ENCODE data around the gene GP1BB.

The GP1BB gene

GRCh38 chr22:19688301-19689290 lies 34.7 kb upstream of the GP1BB start:
- no peak for DNase-seq (ENCODE audit: low read depth)
- no peak overlapping the region for H3K4me3 ChIP-seq (ENCODE audit: low read depth, low read length)

GRCh38 chr22:19689408-19689807 lies 33.9 kb upstream of the GP1BB start:
- TF ChIP-seq, protein P1, sequence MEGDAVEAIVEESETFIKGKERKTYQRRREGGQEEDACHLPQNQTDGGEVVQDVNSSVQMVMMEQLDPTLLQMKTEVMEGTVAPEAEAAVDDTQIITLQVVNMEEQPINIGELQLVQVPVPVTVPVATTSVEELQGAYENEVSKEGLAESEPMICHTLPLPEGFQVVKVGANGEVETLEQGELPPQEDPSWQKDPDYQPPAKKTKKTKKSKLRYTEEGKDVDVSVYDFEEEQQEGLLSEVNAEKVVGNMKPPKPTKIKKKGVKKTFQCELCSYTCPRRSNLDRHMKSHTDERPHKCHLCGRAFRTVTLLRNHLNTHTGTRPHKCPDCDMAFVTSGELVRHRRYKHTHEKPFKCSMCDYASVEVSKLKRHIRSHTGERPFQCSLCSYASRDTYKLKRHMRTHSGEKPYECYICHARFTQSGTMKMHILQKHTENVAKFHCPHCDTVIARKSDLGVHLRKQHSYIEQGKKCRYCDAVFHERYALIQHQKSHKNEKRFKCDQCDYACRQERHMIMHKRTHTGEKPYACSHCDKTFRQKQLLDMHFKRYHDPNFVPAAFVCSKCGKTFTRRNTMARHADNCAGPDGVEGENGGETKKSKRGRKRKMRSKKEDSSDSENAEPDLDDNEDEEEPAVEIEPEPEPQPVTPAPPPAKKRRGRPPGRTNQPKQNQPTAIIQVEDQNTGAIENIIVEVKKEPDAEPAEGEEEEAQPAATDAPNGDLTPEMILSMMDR (IDR thresholded peaks at IDR 0.05; ENCODE audit: insufficient read depth, low read depth, low read length, missing control alignments), result no peak

More at GRCh38 chr22:19688301-19689290, 34.7 kb upstream of the GP1BB start:
- TF ChIP-seq, protein P1 (IDR thresholded peaks at IDR 0.05; ENCODE audit: insufficient read depth, low read depth, low read length, missing control alignments), result no peak

DNA sequence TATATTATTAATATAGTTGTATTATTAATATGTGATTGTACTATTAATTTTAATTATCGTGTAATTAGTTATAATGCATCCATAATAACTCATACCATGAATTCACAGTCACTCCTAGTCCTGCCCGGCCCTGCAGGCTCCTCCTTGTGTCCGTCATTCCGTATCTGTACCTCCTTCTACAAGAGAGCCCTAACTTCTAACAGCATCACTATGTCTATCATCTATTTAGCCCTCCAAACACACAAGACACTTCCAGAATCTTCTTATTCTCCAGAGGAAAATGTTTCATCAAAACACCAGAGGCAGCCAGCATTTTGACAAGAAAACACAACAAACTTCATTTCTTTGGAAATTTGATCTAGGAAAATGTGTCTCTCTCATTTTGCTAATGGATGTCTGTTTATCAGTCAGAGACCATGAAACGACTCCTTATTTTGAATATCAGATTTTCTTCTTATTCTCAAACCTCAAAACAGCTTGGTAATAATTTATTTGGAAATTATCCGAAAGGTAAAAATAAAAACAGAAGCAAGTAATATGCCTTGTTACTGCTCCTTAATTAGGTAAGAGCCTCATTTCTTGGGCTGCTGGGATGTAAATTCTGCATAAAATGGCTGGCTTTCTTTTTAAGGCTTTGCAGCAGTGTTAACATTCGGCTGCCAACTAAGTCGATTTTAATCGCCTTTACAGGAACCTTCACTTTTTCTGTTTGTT lies 32.2 kb upstream of the GP1BB start:
- DNase-seq (ENCODE audit: low read depth), result no peak
- H3K4me3 ChIP-seq (ENCODE audit: low read depth, low read length), result no peak overlapping the region
- TF ChIP-seq, protein P1 (IDR thresholded peaks at IDR 0.05; ENCODE audit: insufficient read depth, low read depth, low read length, missing control alignments), result no peak

More at GRCh38 chr22:19689408-19689807, 33.9 kb upstream of the GP1BB start:
- H3K4me3 ChIP-seq (ENCODE audit: low read depth, low read length), result no peak overlapping the region
- DNase-seq (ENCODE audit: low read depth), result no peak

- no peak for DNase-seq (ENCODE audit: low read depth)
- no peak overlapping the region for H3K4me3 ChIP-seq (ENCODE audit: low read depth, low read length)
- TF ChIP-seq, protein P1 (IDR thresholded peaks at IDR 0.05; ENCODE audit: insufficient read depth, low read depth, low read length, missing control alignments), result no peak
Measured at GRCh38 chr22:19691721-19692341, 31.5 kb upstream of the GP1BB start.

GRCh38 chr22:19693581-19693980 lies 29.8 kb upstream of the GP1BB start:
- no peak overlapping the region for H3K4me3 ChIP-seq (ENCODE audit: low read depth, low read length)
- no peak for DNase-seq (ENCODE audit: low read depth)
- TF ChIP-seq, protein P1 (IDR thresholded peaks at IDR 0.05; ENCODE audit: insufficient read depth, low read depth, low read length, missing control alignments), result no peak

DNA sequence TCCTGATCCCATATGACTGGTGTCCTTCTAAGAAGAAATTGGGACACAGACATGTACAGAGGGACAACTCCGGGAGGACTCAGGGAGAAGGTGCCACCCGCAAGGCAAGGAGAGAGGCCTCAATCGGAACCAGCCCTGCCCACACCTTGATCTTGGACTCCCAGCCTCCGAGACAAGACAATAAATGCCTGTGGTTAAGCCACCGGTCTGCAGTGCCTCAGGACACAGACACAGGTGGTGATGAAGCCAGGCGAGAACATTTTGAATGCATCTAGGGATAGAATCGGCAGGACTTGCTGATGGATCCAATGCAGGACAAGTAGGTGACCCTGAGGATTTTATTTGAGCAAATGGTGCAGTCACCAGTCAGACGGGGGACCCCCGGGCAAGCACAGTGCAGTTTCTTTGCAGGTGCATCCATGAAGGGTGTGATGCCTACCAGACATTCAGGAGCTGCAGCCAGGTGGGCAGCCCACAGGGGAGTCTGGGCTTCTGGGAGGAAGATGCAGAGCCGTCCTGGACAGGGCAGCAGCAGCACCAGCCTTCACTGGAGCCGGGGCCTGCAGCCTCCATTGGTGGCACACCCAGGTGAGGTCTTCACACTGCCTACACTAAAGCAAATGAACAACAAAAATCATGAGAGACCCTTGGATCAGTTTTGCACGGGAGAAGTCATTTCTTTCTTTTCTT lies 29.2 kb upstream of the GP1BB start:
- TF ChIP-seq, protein P1 (IDR thresholded peaks at IDR 0.05; ENCODE audit: insufficient read depth, low read depth, low read length, missing control alignments), result no peak
- no peak for DNase-seq (ENCODE audit: low read depth)
- H3K4me3 ChIP-seq (ENCODE audit: low read depth, low read length), result no peak overlapping the region
